ENCODE data around the gene SNN. TPM values are rescaled to one million over a fixed set of nuclear protein-coding genes. Genes with fewer than 3 reads are reported as not detected.

Gene SNN
- polyA plus RNA-seq, 1 experiment, result 7.5 TPM

GRCh38 chr16:11676799-11677198 is 8.5 kb downstream of the SNN start:
- Histone ChIP-seq H3K27me3 (ENCODE audit: control insufficient read depth, insufficient read depth, low read length) (no peaks in the 10 kb centered on the region), H3K4me3 (ENCODE audit: low read depth, low read length) (no peak overlapping the region), H3K36me3 (ENCODE audit: control insufficient read depth, insufficient read depth, low read length) (peaks cover 19% of the 10 kb centered on the region)
- no peak for TF ChIP-seq CTCF (IDR thresholded peaks at IDR 0.05; ENCODE audit: insufficient read depth, low read depth, low read length)
- ChIA-PET POLR2A (no interaction called here), CTCF (no interaction called here)
- no peak for DNase-seq (ENCODE audit: low read depth)

GRCh38 chr16:11677451-11677951 is 9.2 kb downstream of the SNN start:
- peaks cover 19% of the 10 kb centered on the region for H3K36me3 ChIP-seq (ENCODE audit: control insufficient read depth, insufficient read depth, low read length)
- H3K4me3 ChIP-seq (ENCODE audit: low read depth, low read length), result no peak overlapping the region
- no peaks in the 10 kb centered on the region for H3K27me3 ChIP-seq (ENCODE audit: control insufficient read depth, insufficient read depth, low read length)
- ChIA-PET POLR2A (no interaction called here), CTCF (no interaction called here)
- no peak for DNase-seq (ENCODE audit: low read depth)
- TF ChIP-seq CTCF (IDR thresholded peaks at IDR 0.05; ENCODE audit: insufficient read depth, low read depth, low read length), result no peak

- TF ChIP-seq CTCF (IDR thresholded peaks at IDR 0.05; ENCODE audit: insufficient read depth, low read depth, low read length), result no peak
- DNase-seq (ENCODE audit: low read depth), result no peak
- H3K27me3 ChIP-seq (ENCODE audit: control insufficient read depth, insufficient read depth, low read length), result no peaks in the 10 kb centered on the region
- no peak overlapping the region for H3K4me3 ChIP-seq (ENCODE audit: low read depth, low read length)
- POLR2A ChIA-PET, result interaction anchor here (0.7 kb wide), 1 partner anchor 38 kb away, joined by 3 read pairs; no protein-coding TSS in a partner anchor
- CTCF ChIA-PET, result interaction anchor here (0.9 kb wide), 1 partner anchor 36 kb away, joined by 3 read pairs; no protein-coding TSS in a partner anchor
- H3K36me3 ChIP-seq (ENCODE audit: control insufficient read depth, insufficient read depth, low read length), result peaks cover 20% of the 10 kb centered on the region
Observed at GRCh38 chr16:11677959-11678881, 10.0 kb downstream of the SNN start.

GRCh38 chr16:11679250-11679649 is 11.0 kb downstream of the SNN start:
- ChIA-PET CTCF (interaction anchor here (0.9 kb wide), 1 partner anchor 35 kb away, joined by 3 read pairs; no protein-coding TSS in a partner anchor), POLR2A (no interaction called here)
- H3K4me3 ChIP-seq (ENCODE audit: low read depth, low read length), result no peak overlapping the region
- H3K27me3 ChIP-seq (ENCODE audit: control insufficient read depth, insufficient read depth, low read length), result no peaks in the 10 kb centered on the region
- DNase-seq (ENCODE audit: low read depth), result no peak
- TF ChIP-seq CTCF (IDR thresholded peaks at IDR 0.05; ENCODE audit: insufficient read depth, low read depth, low read length), result no peak
- H3K36me3 ChIP-seq (ENCODE audit: control insufficient read depth, insufficient read depth, low read length), result peaks cover 24% of the 10 kb centered on the region

Measured in BJ (cell line).